ENCODE data around the gene SV2C. TPM values are rescaled to one million over a fixed set of nuclear protein-coding genes. Genes with fewer than 3 reads are reported as not detected.

Gene SV2C
- total RNA-seq, 1 experiment from 2014 or later: 0.04 TPM

DNA sequence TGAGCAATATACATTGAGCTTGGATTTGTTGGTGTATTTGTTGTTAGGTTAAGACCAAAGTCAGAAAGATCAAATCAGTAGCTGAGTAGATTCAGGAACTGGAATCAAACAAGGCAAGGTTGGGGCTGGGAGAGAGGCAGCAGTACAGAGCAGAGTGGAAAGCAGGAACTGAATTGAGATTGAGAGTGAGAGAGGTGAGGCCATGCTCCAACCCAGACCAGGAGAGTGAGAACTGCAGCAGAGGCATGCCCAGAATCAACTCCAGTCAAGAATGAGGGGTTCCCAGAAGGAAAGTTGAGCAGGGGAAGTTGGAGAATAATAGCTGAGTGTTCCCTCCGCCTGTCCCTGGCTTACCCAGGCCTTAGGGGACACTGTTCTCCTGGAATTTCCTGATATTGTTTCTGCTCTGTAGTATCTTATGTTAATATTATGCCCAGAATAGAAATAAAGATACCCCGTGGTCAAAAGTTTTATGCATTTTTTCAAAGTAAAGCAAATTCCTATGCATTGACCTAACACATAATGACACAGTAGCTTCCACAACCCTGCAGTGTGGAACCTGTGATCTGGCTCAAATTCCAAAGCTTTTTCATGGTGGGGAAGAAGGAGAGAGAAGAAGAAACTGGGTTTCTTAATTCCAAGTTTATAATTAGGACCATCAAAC lies 82.7 kb downstream of the SV2C start:
- no peak for DNase-seq (ENCODE audit: low spot score)

GRCh38 chr5:76166886-76167576 lies 83.8 kb downstream of the SV2C start:
- DNase-seq (ENCODE audit: low spot score): no peak

GRCh38 chr5:76169146-76169905 lies 86.1 kb downstream of the SV2C start:
- no peak for DNase-seq (ENCODE audit: low spot score)

DNA sequence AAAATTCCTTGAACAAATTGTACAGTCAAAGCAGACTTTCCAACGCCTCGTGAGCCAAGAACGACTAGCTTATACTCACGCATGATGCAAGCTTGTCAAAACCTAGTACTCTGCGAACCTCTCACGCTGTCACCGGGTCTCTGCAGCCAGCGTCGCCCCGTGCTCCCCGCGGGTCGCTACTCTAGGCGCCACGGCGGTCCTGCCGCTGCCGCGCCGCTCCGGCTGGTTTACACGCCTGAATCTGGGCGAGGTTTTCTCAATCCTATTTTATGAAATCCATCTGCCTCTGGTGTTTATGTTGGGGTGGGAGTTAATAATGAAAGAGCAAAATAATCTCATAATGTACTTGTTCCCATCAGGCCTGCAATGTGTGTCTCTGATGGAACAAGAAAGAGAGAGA lies 90.9 kb downstream of the SV2C start:
- DNase-seq (ENCODE audit: low spot score): no peak

GRCh38 chr5:76175051-76175666 lies 92.0 kb downstream of the SV2C start:
- DNase-seq (ENCODE audit: low spot score): peak; percentile 46

DNA sequence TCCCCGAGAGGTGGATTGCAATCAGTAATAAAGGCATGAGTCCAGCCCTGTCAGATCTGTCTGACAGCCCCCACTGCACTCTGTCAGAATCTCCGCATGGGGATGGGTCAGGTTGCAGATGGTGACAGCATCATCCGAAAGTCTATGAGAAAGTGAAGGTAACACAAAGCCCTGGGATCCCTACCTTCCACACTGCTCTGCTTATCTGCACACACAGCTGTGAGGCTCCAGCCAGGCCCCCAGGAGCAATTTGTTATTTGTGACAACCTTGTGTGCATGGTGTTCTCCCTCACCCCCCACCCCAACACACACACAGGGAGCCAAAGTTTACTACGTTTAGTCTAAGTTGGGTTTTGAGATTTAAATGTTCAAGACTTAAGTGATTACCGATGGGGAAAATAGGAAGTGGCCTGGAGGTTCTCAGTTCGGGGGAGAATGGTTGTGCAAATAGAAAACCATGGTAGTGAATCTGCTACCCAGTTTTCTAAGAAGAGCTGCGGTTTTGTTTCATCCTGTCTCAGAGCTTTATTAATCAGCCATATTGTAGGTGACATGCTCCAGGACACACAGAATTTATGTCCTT lies 92.7 kb downstream of the SV2C start:
- DNase-seq (ENCODE audit: low spot score): no peak

DNA sequence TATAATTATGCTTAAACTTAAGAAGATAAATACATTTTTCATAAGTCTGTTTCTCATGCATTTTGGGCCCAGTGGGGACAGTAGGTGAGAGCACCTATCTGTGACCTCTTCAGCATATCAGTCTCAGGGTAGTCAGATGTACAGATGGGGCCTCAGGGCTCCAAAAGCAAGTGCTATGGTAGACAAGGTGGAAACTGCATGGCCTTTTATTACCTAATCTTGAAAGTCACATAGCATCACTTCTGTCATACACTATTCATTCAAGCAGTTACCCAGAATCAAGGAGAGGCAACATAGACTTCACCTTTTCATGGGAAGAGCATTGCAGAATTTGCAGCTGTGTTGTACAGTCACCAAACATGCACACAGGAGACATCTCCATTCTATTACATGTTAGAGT lies 94.8 kb downstream of the SV2C start:
- DNase-seq (ENCODE audit: low spot score): no peak

GRCh38 chr5:76178913-76179312 lies 95.7 kb downstream of the SV2C start:
- DNase-seq (ENCODE audit: low spot score): no peak

GRCh38 chr5:76180814-76181805 lies 97.9 kb downstream of the SV2C start:
- peak; percentile 69 for DNase-seq (ENCODE audit: low spot score)

DNA sequence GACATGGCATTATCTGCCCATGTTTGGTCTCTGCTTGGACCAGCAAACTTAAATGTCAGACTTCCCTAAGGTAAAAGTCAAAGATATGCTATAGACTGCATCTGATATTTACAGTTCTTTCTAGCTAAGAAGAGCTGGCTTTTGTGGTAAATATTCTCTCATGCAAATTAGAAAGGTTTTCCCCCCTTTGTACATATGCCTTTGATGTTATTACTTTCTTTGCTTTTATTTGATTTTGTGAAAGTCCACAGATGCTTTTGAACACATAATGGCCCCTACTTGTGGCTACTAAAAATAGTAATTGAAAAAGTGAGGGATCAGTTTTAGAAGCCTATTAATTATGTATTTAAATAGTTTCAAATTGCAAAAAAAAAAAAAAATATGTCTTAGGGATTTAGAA lies 104.2 kb downstream of the SV2C start:
- DNase-seq (ENCODE audit: low spot score): no peak

DNA sequence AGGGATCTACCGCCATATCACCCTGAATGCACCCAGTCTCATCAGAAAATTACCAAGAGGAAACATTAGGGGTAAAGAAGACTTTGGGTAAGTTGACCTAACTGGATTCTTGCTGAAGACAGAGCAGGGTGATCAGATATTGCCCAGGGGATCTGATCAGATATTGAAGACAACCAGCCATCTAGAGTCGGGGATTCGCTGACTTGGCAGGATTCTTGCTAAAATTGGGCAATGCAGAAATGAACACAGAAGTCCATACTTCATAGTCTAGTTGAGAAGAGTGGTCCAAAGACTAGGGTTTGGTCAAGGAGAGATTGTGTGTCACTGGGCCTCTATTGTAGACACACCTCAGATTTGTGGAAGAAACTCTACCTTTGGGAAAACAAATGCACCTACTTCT lies 107.2 kb downstream of the SV2C start:
- no peak for DNase-seq (ENCODE audit: low spot score)

DNA sequence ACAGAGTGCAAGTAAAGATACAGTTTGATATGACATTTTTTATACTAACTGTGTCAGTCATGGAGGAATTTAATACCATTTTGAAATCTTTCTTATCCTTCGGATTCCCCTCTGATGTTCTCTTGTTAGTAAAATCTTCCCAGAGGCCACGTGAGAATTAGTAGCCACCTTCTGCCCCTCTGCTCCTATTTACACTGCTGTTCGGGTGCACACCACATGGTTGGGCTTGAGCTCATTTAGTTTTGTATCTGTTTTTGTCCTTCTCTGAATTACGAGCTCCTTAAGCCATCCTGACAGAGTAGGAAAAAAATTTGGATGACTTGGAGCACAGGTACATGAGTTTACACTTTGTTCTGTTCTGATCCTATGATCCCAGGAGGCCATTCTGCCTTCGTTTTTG lies 109.7 kb downstream of the SV2C start:
- no peak for DNase-seq (ENCODE audit: low spot score)

DNA sequence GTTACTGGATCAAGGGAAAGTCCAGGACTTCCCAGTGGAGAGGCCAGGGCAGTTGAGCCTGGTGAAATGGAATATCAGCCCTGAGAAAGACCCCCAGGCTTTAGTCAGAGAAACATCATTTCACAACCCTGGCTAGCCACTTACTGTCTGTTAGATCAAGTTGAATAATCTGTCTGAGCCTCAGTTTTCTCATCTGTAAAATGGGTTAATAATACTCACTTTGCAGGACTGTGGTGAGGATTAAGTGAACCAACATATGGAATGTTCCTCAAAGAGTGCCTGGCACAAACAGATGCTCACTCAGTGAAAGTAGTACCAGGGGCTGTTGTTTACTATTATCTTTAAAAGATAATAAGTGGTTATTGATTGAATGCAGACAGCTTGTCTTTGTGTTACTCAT lies 110.5 kb downstream of the SV2C start:
- DNase-seq (ENCODE audit: low spot score): no peak

DNA sequence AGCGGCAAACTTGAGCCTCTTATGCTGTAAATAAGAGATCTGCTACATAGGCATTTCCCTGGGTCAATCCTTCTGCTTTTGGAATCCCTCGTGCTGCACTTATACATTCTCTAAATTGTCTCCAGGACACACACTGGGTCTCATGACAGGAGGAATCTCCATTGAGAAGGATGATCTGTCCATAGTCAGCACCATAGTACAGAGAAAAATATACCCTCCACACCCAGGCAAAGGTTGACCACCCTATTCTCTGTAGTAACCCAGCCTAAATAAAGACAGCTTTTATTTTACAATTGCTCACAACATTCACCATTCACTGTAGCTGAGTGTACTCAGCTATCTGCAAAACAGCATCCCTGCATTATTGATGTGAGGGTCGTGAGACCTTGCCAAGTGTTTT lies 111.2 kb downstream of the SV2C start:
- DNase-seq (ENCODE audit: low spot score): no peak

DNA sequence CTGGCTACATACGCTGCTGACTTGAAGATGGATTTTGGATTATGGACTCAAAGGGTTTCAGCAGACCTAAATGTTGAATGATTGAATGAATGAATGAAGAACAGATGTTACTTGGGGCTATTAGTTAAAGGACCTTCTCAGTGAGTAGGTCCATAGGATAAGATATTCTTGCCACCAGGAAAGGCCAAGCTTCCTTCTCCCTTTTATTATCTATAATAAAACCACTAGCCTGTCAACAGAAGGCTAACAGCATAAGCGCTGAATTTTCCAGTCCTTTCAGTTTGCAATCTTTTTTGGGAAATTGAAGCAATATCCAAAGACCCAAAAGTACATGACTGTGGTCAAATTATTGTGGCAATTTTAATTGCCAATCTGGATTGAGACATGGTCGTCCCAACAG lies 113.3 kb downstream of the SV2C start:
- no peak for DNase-seq (ENCODE audit: low spot score)

- DNase-seq (ENCODE audit: low spot score): no peak
Measured at GRCh38 chr5:76196886-76197489, 113.8 kb downstream of the SV2C start.

GRCh38 chr5:76197726-76198125 lies 114.5 kb downstream of the SV2C start:
- DNase-seq (ENCODE audit: low spot score): no peak

DNA sequence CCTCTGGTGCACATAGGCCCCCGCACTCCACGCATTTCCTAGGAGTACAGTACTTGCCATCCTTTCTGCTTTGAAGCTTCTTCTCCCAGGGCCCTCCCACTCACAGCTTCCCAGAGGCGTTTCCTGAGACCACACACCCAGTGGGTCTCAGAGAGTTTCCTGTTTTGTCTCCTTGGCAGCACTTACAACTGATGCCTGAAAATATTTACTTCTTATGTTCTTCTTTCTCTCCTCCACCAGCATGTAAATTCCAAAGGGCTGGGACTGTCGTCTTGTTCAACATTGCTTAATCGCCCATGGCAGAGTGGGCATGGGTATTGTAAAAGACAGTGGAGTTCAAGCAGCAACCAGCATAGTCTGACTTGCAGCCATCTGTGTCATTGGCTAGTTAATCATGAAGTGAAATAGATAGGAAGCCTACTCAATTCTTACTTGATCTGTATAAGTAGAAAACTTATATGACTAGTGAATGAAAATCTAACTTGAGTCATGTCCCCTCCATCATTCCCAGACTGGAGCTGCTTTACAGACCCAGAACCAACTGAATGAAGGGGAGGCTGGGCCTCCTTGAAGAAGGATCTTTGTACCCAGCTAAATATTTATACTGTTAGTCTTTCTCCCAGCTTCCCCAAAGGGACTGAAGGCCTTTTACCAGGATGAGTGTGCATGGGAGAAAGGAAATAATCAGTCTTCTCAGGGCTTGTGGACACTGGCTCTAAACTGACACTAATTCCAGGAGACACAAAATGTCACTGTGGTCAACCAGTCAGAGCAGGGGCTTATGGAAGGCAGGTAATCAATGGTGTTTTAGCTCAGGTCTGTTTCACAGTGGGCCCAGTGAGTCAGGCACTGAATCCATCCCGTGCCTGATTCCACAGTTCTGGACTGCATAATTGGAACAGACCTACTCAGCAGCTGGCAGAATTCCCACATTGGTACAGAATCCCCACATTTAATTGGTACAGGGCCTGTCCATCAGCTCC lies 116.4 kb downstream of the SV2C start:
- no peak for DNase-seq (ENCODE audit: low spot score)

DNA sequence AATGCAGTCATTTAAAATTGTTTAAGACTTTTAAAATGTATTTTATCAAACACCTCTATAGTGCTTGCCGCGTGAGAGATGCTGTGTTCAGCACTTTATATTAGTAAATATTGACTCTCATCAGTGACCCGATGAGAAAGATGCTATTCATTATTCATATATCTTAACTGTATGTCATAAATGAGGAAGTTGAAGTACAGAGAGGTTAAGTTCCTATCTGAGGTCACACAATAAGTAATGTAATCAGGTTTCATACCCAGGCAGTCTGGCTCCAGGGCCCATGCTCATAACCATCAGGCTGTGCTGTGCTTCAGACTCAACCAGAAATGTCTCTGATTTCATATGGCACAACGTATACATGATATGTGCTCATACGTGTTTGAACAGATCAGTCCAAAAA lies 119.0 kb downstream of the SV2C start:
- no peak for DNase-seq (ENCODE audit: low spot score)
